ENCODE results near the gene PRPF18. TPM values are rescaled to one million over a fixed set of nuclear protein-coding genes. Genes with fewer than 3 reads are reported as not detected.

PRPF18 gene
- total RNA-seq, 1 donor from 2014 or later = 3.4 TPM

DNA sequence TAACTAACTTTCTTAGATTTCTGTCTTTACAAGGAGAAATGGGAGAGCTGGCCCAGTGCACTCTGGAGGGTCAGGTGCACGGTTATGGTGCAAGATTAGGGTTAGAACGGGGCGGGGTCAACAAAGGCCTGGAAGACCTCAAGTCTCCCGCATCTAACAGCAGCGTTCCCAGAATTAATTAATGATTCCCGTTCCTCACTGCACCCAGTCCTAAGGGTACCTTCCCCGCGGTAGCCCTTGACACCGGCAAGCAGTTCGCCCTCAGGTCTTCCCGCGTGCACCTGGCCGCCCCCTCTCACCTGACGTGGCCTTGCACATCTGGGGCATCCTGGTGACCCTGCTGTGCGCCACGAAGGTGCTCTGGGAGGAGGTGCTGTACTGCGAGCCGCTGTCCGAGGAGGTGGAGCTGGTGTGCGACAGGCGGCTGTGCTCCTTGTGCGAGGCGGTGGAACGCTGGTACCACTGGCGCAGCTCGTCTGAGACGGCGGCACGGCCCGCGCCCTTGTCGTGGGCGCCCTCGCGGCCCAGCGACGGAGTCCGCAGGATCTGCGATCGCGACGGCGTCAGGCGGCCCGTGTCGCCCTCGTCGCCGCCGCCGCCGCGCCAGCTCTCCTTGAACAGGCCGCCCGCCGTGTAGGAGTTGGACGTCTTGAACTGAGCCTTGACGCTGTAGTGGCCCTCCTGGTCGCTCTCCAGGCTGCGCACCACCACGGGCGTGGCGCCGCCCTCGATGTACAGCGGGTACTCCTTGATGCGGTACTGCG lies 69.8 kb downstream of the PRPF18 start:
- intact Hi-C loops (cut with DNase I) = no loop called here
- H3K4me3 ChIP-seq = no peak overlapping the region
- no peaks in the 10 kb centered on the region for H3K9me3 ChIP-seq
- H3K36me3 ChIP-seq = peaks cover 33 to 39% of the 10 kb centered on the region in 2 donors
- TF ChIP-seq, protein P1, sequence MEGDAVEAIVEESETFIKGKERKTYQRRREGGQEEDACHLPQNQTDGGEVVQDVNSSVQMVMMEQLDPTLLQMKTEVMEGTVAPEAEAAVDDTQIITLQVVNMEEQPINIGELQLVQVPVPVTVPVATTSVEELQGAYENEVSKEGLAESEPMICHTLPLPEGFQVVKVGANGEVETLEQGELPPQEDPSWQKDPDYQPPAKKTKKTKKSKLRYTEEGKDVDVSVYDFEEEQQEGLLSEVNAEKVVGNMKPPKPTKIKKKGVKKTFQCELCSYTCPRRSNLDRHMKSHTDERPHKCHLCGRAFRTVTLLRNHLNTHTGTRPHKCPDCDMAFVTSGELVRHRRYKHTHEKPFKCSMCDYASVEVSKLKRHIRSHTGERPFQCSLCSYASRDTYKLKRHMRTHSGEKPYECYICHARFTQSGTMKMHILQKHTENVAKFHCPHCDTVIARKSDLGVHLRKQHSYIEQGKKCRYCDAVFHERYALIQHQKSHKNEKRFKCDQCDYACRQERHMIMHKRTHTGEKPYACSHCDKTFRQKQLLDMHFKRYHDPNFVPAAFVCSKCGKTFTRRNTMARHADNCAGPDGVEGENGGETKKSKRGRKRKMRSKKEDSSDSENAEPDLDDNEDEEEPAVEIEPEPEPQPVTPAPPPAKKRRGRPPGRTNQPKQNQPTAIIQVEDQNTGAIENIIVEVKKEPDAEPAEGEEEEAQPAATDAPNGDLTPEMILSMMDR (IDR thresholded peaks at IDR 0.05) = no peak
- H3K27me3 ChIP-seq = no peaks in the 10 kb centered on the region
- no peak overlapping the region for H3K27ac ChIP-seq
- DNase-seq (ENCODE audit: low spot score in 2 of 2) = no peak
- no peaks in the 10 kb centered on the region for H3K4me1 ChIP-seq

DNA sequence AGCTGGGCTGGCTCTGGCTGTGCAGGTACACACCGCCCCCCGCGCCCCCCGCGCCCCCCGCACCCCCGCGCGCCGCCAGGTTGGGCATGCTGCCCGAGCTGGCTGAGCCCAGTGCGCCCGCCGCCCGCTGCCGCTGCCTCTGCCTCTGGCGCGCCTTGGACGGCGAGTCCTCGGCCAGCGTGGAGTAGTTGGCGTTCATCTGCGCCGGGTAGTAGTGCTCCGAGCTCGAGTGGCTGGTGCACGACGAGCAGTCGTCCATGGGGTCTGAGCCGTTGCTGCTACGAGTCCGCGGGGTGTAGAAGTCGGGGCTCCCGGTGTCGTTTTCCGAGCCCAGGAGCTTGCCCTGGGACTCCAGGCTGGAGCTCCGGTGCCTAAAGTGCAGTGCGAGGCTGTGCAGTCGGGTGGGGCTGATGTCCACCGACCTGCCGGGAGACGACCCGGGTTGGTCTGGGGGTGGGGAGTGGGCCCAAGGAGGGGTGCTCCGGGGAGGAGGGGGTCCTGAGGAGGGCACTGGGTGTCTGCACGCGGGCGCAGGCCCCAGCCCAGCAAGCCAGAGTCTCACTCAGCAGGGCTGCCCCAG lies 70.4 kb downstream of the PRPF18 start:
- intact Hi-C loops (cut with DNase I) = no loop called here

DNA sequence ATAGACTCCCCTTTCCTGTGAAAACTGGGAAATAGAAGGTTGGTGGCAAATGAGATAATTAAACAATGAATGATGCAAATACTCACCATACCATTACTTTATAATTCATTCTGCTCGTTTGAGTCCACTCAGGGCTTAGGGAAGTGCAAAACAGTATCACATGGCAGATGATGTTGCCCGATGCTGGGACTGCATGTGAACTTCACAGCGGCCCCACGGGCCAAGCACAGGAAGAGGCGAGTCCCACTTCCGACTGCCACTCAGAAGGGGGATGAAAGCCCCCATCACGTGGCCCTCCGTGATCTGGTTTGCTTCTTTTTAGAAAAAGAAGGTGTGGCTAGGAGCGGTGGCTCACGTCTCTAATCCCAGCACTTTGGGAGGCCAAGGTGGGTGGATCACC lies 71.5 kb downstream of the PRPF18 start:
- Histone ChIP-seq H3K36me3 (peaks cover 24 to 39% of the 10 kb centered on the region in 2 donors), H3K27ac (no peak overlapping the region), H3K9me3 (no peaks in the 10 kb centered on the region), H3K4me1 (no peaks in the 10 kb centered on the region), H3K4me3 (no peak overlapping the region), H3K27me3 (no peaks in the 10 kb centered on the region)
- intact Hi-C loops (cut with DNase I) = no loop called here
- DNase-seq (ENCODE audit: low spot score in 2 of 2) = no peak
- TF ChIP-seq, protein P1 (IDR thresholded peaks at IDR 0.05) = no peak

More for the DNA sequence above, 70.4 kb downstream of the PRPF18 start:
- Histone ChIP-seq H3K27me3 (no peaks in the 10 kb centered on the region), H3K4me3 (no peak overlapping the region), H3K4me1 (no peaks in the 10 kb centered on the region), H3K27ac (no peak overlapping the region), H3K36me3 (peaks cover 27 to 39% of the 10 kb centered on the region in 2 donors), H3K9me3 (no peaks in the 10 kb centered on the region)
- TF ChIP-seq, protein P1 (IDR thresholded peaks at IDR 0.05) = no peak
- DNase-seq (ENCODE audit: low spot score in 2 of 2) = no peak

DNA sequence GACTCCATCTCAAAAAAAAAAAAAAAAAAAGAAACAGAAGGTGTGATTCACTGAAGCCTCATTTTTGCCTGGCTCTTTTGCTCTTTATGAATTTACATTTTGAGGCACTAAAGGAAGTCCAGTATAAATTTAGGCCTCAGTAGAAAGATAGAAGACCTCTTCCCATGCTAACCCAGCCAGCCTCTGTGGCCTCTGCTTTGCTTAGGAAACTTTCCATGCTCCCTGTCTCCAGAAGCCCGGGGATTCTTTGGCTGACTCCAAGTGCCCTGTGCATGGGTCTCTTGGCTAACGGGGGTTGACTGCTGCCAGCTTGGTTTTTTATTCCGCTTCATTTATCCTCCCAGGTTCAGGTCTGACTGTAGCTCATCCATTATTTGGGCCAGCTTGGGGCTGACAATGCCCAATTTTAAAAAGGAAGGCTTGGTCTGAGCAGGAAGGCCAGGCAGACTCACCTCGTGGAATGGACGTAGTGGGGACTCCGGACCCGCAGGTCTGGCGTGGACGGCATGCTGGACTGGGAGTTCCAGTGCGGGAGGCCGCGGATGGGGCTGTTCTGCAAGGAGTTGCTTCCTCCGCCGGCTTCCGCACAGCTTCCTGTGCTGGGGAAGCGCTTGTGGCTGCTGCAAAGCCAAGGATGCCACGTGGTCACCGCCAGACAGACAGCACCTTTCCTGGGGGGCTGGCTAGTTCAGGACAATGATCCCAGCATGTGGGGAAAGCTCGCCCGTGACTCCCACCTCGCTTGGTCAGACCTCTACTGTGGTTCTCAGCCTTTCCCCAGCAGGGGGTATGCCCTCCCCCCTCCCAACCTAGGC lies 72.3 kb downstream of the PRPF18 start:
- TF ChIP-seq, protein P1 (IDR thresholded peaks at IDR 0.05) = no peak
- H3K4me3 ChIP-seq = no peak overlapping the region
- H3K27me3 ChIP-seq = no peaks in the 10 kb centered on the region
- no peaks in the 10 kb centered on the region for H3K4me1 ChIP-seq
- H3K9me3 ChIP-seq = no peaks in the 10 kb centered on the region
- DNase-seq (ENCODE audit: low spot score in 2 of 2) = peak in 1 of 2 donors; percentile 65
- peaks cover 20 to 31% of the 10 kb centered on the region in 2 donors for H3K36me3 ChIP-seq
- H3K27ac ChIP-seq = peak overlapping the region in 1 of 2 donors; percentile 3
- intact Hi-C loops (cut with DNase I) = no loop called here

DNA sequence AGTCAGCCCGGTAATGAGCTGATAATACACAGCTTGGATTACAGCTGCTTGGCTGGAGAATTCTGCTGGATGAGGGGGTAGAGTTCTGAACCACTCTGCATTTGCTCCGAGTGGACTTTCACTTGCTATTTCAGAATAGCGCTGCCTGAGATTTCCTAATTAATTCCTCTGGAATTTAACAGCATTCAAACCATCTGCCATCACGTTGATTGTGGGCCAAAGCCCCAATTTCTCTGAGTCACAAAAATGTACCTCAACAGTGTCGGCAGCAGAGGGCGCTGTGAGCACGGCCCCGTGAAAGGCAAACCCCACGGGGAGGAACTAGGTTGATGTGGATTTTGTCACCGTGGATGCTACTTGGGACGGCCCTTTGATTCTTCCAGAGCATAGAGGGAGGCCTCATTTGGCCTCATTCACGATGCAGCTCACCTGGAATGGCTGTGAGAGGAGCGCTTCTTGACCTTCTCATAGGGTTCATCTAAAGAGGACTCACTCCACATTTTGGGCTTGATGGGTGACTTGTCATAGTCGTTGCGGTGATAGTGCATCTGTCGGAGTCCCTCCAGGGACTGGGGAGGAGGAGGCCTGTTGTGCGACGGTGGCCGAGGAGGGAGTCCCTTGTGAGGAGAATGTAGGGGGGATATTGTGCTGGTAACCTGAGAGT lies 73.3 kb downstream of the PRPF18 start:
- H3K4me3 ChIP-seq = no peak overlapping the region
- intact Hi-C loops (cut with DNase I) = loop anchor here (1.0 to 10.0 kb wide), 2 partner anchors 118 to 435 kb away; no protein-coding TSS in a partner anchor
- H3K9me3 ChIP-seq = no peaks in the 10 kb centered on the region
- H3K27me3 ChIP-seq = no peaks in the 10 kb centered on the region
- DNase-seq (ENCODE audit: low spot score in 2 of 2) = peak in 1 of 2 donors; percentile 80
- TF ChIP-seq, protein P1 (IDR thresholded peaks at IDR 0.05) = peak; percentile 87 to 96 (median 91)
- H3K27ac ChIP-seq = peak overlapping the region in 1 of 2 donors; percentile 3
- H3K36me3 ChIP-seq = peaks cover 14 to 24% of the 10 kb centered on the region in 2 donors
- H3K4me1 ChIP-seq = no peaks in the 10 kb centered on the region

All from ascending aorta (tissue), 2 donors.